GM10266 (cell line): ENCODE data around the gene STOX2.

Source experiments
- DNase-seq: peaks from one replicate; pipeline ENCODE4 v3.0.0; 2012; ENCODE audit errors: extremely low spot score
- CTCF ChIP-seq: IDR thresholded peaks from 2 replicates; pipeline ENCODE4 v1.5.1; 2012; ENCODE audit warnings: mild to moderate bottlenecking, low read depth; ENCODE audit not compliant: control insufficient read depth, insufficient read depth; ENCODE audit errors: missing control alignments

STOX2 gene

DNA sequence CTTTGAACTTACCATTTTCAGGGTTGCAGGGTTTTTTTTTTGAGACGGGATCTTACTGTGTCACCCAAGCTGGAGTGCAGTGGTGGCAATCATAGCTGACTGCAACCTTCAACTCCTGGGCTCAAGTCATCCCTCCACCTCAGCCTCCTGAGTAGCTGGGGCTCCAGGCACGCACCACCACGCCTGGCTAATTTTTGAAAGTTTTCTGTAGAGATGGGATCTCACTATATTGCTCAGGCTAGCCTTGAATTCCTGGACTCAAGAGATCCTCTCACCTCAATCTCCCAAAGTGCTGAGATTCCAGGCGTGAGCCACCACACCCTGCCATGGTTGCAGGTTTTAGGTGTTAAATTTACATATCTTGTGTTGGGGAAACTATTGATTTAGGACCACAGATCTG, 64.5 kb downstream of the STOX2 start:
- no peak for DNase-seq
- TF ChIP-seq CTCF = no peak

DNA sequence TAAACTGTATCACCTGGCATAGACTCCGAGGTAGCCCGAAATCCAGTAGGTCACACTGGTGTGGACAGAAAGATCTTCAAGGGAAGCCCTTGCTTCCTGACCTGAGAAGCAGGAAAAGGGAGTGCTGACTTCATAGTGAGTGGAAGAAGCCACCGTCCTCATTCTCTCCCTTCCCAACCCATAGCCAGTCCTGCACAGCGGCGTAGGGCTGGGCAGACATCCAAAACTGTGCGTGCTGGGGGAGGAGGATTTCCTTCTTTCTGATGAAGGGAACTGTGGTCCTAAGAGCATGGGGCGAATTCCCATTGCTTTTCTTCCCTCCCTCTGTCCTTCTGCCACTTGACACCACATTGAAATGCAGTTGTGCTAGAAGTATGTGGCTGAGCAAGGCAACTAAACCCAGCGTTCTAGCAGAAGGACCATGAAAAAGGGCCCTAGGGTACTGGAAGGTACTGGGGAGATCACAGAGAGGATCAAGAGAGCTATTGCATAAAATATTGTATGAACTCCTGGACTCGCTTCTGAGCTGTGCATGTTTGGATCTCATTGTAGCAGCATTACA, 66.9 kb downstream of the STOX2 start:
- no peak for TF ChIP-seq CTCF
- no peak for DNase-seq

DNA sequence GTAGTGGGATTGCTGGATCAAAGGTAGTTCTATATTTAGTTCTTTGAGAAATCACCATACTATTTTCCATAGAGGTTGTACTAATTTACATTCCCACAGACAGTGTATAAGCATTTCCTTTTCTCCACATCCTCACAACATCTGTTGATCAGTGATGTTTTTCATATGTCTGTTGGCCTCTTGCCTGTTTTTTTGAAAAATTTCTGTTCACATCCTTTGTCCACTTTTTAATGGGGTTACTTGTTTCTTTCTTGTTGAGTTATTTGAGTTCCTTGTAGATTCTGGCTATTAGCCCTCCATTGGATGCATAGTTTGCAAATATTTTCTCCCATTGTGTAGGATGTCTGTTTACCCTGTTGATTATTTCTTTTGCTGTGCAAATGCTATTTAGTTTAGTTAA, 72.6 kb downstream of the STOX2 start:
- DNase-seq = no peak
- no peak for TF ChIP-seq CTCF

DNA sequence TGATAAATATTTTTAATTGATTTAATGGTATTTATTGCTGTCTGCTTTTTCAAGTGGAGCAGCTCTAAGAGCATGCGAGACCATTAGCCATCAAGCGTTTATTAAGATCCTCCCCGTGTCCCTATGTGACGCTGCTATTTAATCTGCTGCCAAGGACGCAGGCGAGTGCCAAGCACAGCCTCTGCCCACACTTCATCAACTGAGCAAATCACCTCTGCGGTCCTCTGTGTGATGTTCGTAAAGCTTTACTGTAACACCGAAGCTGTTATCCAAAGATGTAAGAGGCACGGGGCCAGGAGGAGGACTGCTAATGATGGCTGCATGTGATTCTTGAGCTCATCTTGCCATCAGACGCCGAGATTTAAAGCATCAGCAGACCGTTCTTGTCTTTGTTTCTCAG, 79.5 kb downstream of the STOX2 start:
- no peak for TF ChIP-seq CTCF
- no peak for DNase-seq

- TF ChIP-seq CTCF = no peak
These were observed 80.7 kb downstream of the STOX2 start for GRCh38 chr4:183985786-183986185.

GRCh38 chr4:183986291-183986970, 81.3 kb downstream of the STOX2 start:
- TF ChIP-seq CTCF = no peak
- no peak for DNase-seq

More at GRCh38 chr4:183985786-183986185, 80.7 kb downstream of the STOX2 start:
- no peak for DNase-seq
